Keratinocyte (primary cell): ENCODE measurements around the gene ANGPTL1.

ENCODE experiments used
- CTCF ChIP-seq, 3 experiments: IDR thresholded peaks in 1 of 3; conservative IDR thresholded peaks in 1 of 3; optimal IDR thresholded peaks in 1 of 3; 2 replicates in 2 of 3; 3 replicates in 1 of 3; pipeline versions ENCODE3 to v1.5.1; 2011; ENCODE audit warnings: low read length in 3 of 3, mild to moderate bottlenecking in 3 of 3, moderate library complexity in 2 of 3, control low read depth in 1 of 3, inconsistent platforms in 1 of 3; ENCODE audit not compliant: insufficient read depth in 2 of 3; ENCODE audit errors: extremely low read depth in 1 of 3
- EZH2 ChIP-seq: IDR thresholded peaks from one replicate; pipeline ENCODE4 v1.6.1; 2012; ENCODE audit warnings: inconsistent platforms, mild to moderate bottlenecking, low read length, moderate library complexity

- TF ChIP-seq CTCF (optimal IDR thresholded peaks at IDR 0.05 in 1 of 3, IDR thresholded peaks at IDR 0.05 in 1 of 3, conservative IDR thresholded peaks at IDR 0.05 in 1 of 3; ENCODE audit: extremely low read depth in 1 of 3, insufficient read depth in 2 of 3, low read length in 3 of 3) (no peak), EZH2 (no peak)
Measured at GRCh38 chr1:178899402-178899801, 28.5 kb upstream of the ANGPTL1 start.
